ENCODE results near the gene ATF7IP2.

GRCh38 chr16:10383626-10384025 is 2.2 kb upstream of the ATF7IP2 start:
- TF ChIP-seq ZNF362 (CRISPR knock-in tag; IDR thresholded peaks at IDR 0.05; ENCODE audit: borderline replicate concordance) (no peak), KLF9 (CRISPR knock-in tag; IDR thresholded peaks at IDR 0.05; ENCODE audit: low read depth) (no peak), NCOR1 (IDR thresholded peaks at IDR 0.05; ENCODE audit: borderline replicate concordance, low read length) (no peak), ZNF879 (CRISPR knock-in tag; IDR thresholded peaks at IDR 0.05) (no peak), ZBTB1 (CRISPR knock-in tag; IDR thresholded peaks at IDR 0.05; ENCODE audit: borderline replicate concordance) (no peak)
